Measurements from ENCODE around the gene ISL2.

The ISL2 gene

GRCh38 chr15:76342058-76342381 lies 5.4 kb downstream of the ISL2 start:
- H4K20me1 ChIP-seq (ENCODE audit: low read depth, low read length) = peaks cover 6% of the 10 kb centered on the region; the same call in 1 of the 2 replicates
- H3K79me2 ChIP-seq (ENCODE audit: insufficient read depth, low read length) = peaks cover 23% of the 10 kb centered on the region
- no peak overlapping the region for H3K4me2 ChIP-seq (ENCODE audit: low read depth, low read length, poor library complexity, severe bottlenecking)
- no peaks in the 10 kb centered on the region for H3K9me2 ChIP-seq (replicated peaks; ENCODE audit: insufficient read depth, low read length)
- TF ChIP-seq CTCF (IDR thresholded peaks at IDR 0.05; ENCODE audit: insufficient read depth, low read length, poor library complexity, severe bottlenecking) (no peak), EZH2phosphoT487 (conservative IDR thresholded peaks at IDR 0.05; ENCODE audit: low read length) (no peak)
- no peaks in the 10 kb centered on the region for H3K27me3 ChIP-seq (ENCODE audit: low read length)
- H3F3A ChIP-seq (ENCODE audit: insufficient read depth) = peaks cover 4% of the 10 kb centered on the region; the same call in 1 of the 2 replicates
- no peak overlapping the region for H2AFZ ChIP-seq (ENCODE audit: low read depth, low read length, severe bottlenecking)
- no peaks in the 10 kb centered on the region for H3K36me3 ChIP-seq (ENCODE audit: low read length)
- H3K4me3 ChIP-seq (ENCODE audit: insufficient read depth, low read length, poor library complexity, severe bottlenecking) = no peak overlapping the region
- no peak overlapping the region for H3K27ac ChIP-seq (ENCODE audit: low read depth, low read length)
- H3K9ac ChIP-seq (ENCODE audit: low read length) = no peak overlapping the region
- no peaks in the 10 kb centered on the region for H3K9me3 ChIP-seq (ENCODE audit: insufficient read depth, low read length)

GRCh38 chr15:76342382-76343201 lies 6.0 kb downstream of the ISL2 start:
- Histone ChIP-seq H3K4me2 (ENCODE audit: low read depth, low read length, poor library complexity, severe bottlenecking) (no peak overlapping the region), H2AFZ (ENCODE audit: low read depth, low read length, severe bottlenecking) (no peak overlapping the region), H3K4me3 (ENCODE audit: insufficient read depth, low read length, poor library complexity, severe bottlenecking) (no peak overlapping the region), H3F3A (ENCODE audit: insufficient read depth) (peaks cover 4% of the 10 kb centered on the region; the same call in 1 of the 2 replicates), H3K27me3 (ENCODE audit: low read length) (no peaks in the 10 kb centered on the region), H3K27ac (ENCODE audit: low read depth, low read length) (no peak overlapping the region), H3K36me3 (ENCODE audit: low read length) (no peaks in the 10 kb centered on the region), H3K9me2 (replicated peaks; ENCODE audit: insufficient read depth, low read length) (no peaks in the 10 kb centered on the region), H3K79me2 (ENCODE audit: insufficient read depth, low read length) (peaks cover 18% of the 10 kb centered on the region), H3K9me3 (ENCODE audit: insufficient read depth, low read length) (no peaks in the 10 kb centered on the region), H4K20me1 (ENCODE audit: low read depth, low read length) (peaks cover 6% of the 10 kb centered on the region; the same call in 1 of the 2 replicates), H3K9ac (ENCODE audit: low read length) (no peak overlapping the region)
- TF ChIP-seq CTCF (IDR thresholded peaks at IDR 0.05; ENCODE audit: insufficient read depth, low read length, poor library complexity, severe bottlenecking) (no peak), EZH2phosphoT487 (conservative IDR thresholded peaks at IDR 0.05; ENCODE audit: low read length) (no peak)

- H3K9me3 ChIP-seq (ENCODE audit: insufficient read depth, low read length) = no peaks in the 10 kb centered on the region
- H3K27ac ChIP-seq (ENCODE audit: low read depth, low read length) = no peak overlapping the region
- peaks cover 12% of the 10 kb centered on the region; the same call in 1 of the 2 replicates for H3K79me2 ChIP-seq (ENCODE audit: insufficient read depth, low read length)
- H3K4me3 ChIP-seq (ENCODE audit: insufficient read depth, low read length, poor library complexity, severe bottlenecking) = no peak overlapping the region
- H3F3A ChIP-seq (ENCODE audit: insufficient read depth) = peaks cover 4% of the 10 kb centered on the region; the same call in 1 of the 2 replicates
- H3K36me3 ChIP-seq (ENCODE audit: low read length) = peaks cover 4% of the 10 kb centered on the region; the same call in 1 of the 2 replicates
- peaks cover 6% of the 10 kb centered on the region; the same call in 1 of the 2 replicates for H4K20me1 ChIP-seq (ENCODE audit: low read depth, low read length)
- TF ChIP-seq CTCF (IDR thresholded peaks at IDR 0.05; ENCODE audit: insufficient read depth, low read length, poor library complexity, severe bottlenecking) (no peak), EZH2phosphoT487 (conservative IDR thresholded peaks at IDR 0.05; ENCODE audit: low read length) (no peak)
- H3K4me2 ChIP-seq (ENCODE audit: low read depth, low read length, poor library complexity, severe bottlenecking) = no peak overlapping the region
- H3K9me2 ChIP-seq (replicated peaks; ENCODE audit: insufficient read depth, low read length) = no peaks in the 10 kb centered on the region
- no peaks in the 10 kb centered on the region for H3K27me3 ChIP-seq (ENCODE audit: low read length)
- H3K9ac ChIP-seq (ENCODE audit: low read length) = no peak overlapping the region
- no peak overlapping the region for H2AFZ ChIP-seq (ENCODE audit: low read depth, low read length, severe bottlenecking)
Observed at GRCh38 chr15:76343313-76343996, 6.9 kb downstream of the ISL2 start.

Measured in SU-DHL-6 (cell line).